Liver (tissue), 9 donors: Measurements from ENCODE around the gene CCDC121. TPM values are rescaled to one million over a fixed set of nuclear protein-coding genes. Genes with fewer than 3 reads are reported as not detected.
A peak's percentile ranks its signal among the peaks of the same experiment; 100 is the strongest.

Experiments
- DNase-seq: peaks from one replicate; pipeline ENCODE4 v3.0.0-alpha.2; 2017; ENCODE audit warnings: low spot score
- H3K27ac ChIP-seq, 2 donors: one replicate each; pipeline ENCODE4 v1.7.0; 2013; ENCODE audit warnings: inconsistent platforms in 2 of 2, low read length in 2 of 2, control low read depth in 1 of 2, low read depth in 1 of 2, mild to moderate bottlenecking in 1 of 2
- H3K27me3 ChIP-seq, 4 donors: one replicate each; pipeline versions ENCODE4 v1.6.1 to v1.7.0; 2013; ENCODE audit warnings: low read length in 3 of 4, inconsistent platforms in 1 of 4, mild to moderate bottlenecking in 1 of 4, moderate library complexity in 1 of 4; ENCODE audit not compliant: control insufficient read depth in 4 of 4, insufficient read depth in 4 of 4
- H3K36me3 ChIP-seq, 4 donors: one replicate each; pipeline versions ENCODE4 v1.6.1 to v1.7.0; 2013; ENCODE audit warnings: low read length in 3 of 4, mild to moderate bottlenecking in 3 of 4, low read depth in 1 of 4, moderate library complexity in 1 of 4; ENCODE audit not compliant: control insufficient read depth in 4 of 4, insufficient read depth in 3 of 4
- H3K4me1 ChIP-seq, 4 donors: one replicate each; pipeline versions ENCODE4 v1.6.1 to v1.7.0; 2013; ENCODE audit warnings: low read length in 3 of 4, mild to moderate bottlenecking in 3 of 4, moderate library complexity in 1 of 4; ENCODE audit not compliant: control insufficient read depth in 4 of 4, insufficient read depth in 4 of 4
- H3K4me3 ChIP-seq, 3 donors: one replicate each; pipeline versions ENCODE4 v1.6.1 to v1.7.0; 2013; ENCODE audit warnings: low read length in 3 of 3, control low read depth in 1 of 3, low read depth in 1 of 3, mild to moderate bottlenecking in 1 of 3
- H3K9ac ChIP-seq, 2 donors: one replicate each; pipeline ENCODE4 v1.7.0; 2013; ENCODE audit warnings: low read length in 2 of 2, mild to moderate bottlenecking in 2 of 2, moderate library complexity in 2 of 2, control low read depth in 1 of 2, low read depth in 1 of 2
- H3K9me3 ChIP-seq, 4 donors: one replicate each; pipeline versions ENCODE4 v1.6.1 to v1.7.0; 2013; ENCODE audit warnings: low read length in 3 of 4; ENCODE audit not compliant: control insufficient read depth in 4 of 4
- ATF3 ChIP-seq: IDR thresholded peaks from 2 replicates; pipeline ENCODE4 v1.6.1; 2016; ENCODE audit warnings: antibody characterized with exemption
- EGR1 ChIP-seq, 2 donors: IDR thresholded peaks; 2 replicates each; pipeline ENCODE4 v1.6.1; 2016 to 2018; ENCODE audit warnings: antibody characterized with exemption in 2 of 2, low read depth in 2 of 2
- FOXA1 ChIP-seq: IDR thresholded peaks from 2 replicates; pipeline ENCODE4 v1.6.1; 2016; ENCODE audit warnings: antibody characterized with exemption
- FOXA2 ChIP-seq: IDR thresholded peaks from 2 replicates; pipeline ENCODE4 v1.6.1; 2016; ENCODE audit warnings: antibody characterized with exemption
- GABPA ChIP-seq, 2 donors: IDR thresholded peaks in 1 of 2; conservative IDR thresholded peaks in 1 of 2; 2 replicates each; pipeline ENCODE4 v1.6.1; 2016; ENCODE audit warnings: antibody characterized with exemption in 2 of 2, mild to moderate bottlenecking in 1 of 2, moderate library complexity in 1 of 2
- HNF4A ChIP-seq, 2 donors: conservative IDR thresholded peaks; 2 replicates each; pipeline ENCODE4 v1.6.1; 2016; ENCODE audit warnings: antibody characterized with exemption in 2 of 2, mild to moderate bottlenecking in 2 of 2
- HNF4G ChIP-seq: IDR thresholded peaks from 2 replicates; pipeline ENCODE4 v1.6.1; 2016; ENCODE audit warnings: antibody characterized with exemption
- JUND ChIP-seq, 2 donors: IDR thresholded peaks; 2 replicates each; pipeline ENCODE4 v1.6.1; 2016; ENCODE audit warnings: antibody characterized with exemption in 2 of 2
- NR2F2 ChIP-seq: IDR thresholded peaks from 2 replicates; pipeline ENCODE4 v1.6.1; 2016; ENCODE audit warnings: antibody characterized with exemption
- RAD21 ChIP-seq, 2 donors: IDR thresholded peaks; 2 replicates each; pipeline ENCODE4 v1.6.1; 2016; ENCODE audit warnings: antibody characterized with exemption in 2 of 2, mild to moderate bottlenecking in 2 of 2
- REST ChIP-seq: IDR thresholded peaks from 2 replicates; pipeline ENCODE4 v1.6.1; 2016; ENCODE audit warnings: antibody characterized with exemption, mild to moderate bottlenecking
- RXRA ChIP-seq, 2 donors: IDR thresholded peaks; 2 replicates each; pipeline ENCODE4 v1.6.1; 2017 to 2018; ENCODE audit warnings: antibody characterized with exemption in 2 of 2, mild to moderate bottlenecking in 1 of 2
- SP1 ChIP-seq: IDR thresholded peaks from 2 replicates; pipeline ENCODE4 v1.6.1; 2018; ENCODE audit warnings: antibody characterized with exemption, mild to moderate bottlenecking
- TAF1 ChIP-seq: conservative IDR thresholded peaks from 2 replicates; pipeline ENCODE4 v1.6.1; 2016; ENCODE audit warnings: antibody characterized with exemption, mild to moderate bottlenecking
- ZBTB33 ChIP-seq: IDR thresholded peaks from 2 replicates; pipeline ENCODE4 v1.6.1; 2016; ENCODE audit warnings: antibody characterized with exemption
- WGBS: extraction: QIAGEN DNeasy Blood & Tissue Kit; methylation state at CpG from one replicate; pipeline ENCODE4 v1.1.7; 2013; 5-methylcytosine and 5-hydroxymethylcytosine counted together
- polyA plus RNA-seq, 2 donors: library from polyadenylated mRNA; stranded (reverse) in 1 of 2; unstranded in 1 of 2; fragments of 200-250 nt in 1 of 2; fragments of >200 nt in 1 of 2; fragmentation: Nextera tagmentation in 1 of 2; extraction: Ambion mirVana in 1 of 2; gene quantifications; one replicate each; pipeline versions ENCODE4 v1.2.1 to v1.2.3, GENCODE V29; 2013 to 2015
- total RNA-seq, 2 donors: library from RNA; depleted of rRNA; stranded (reverse); fragments of >200 nt; gene quantifications; one replicate each; pipeline ENCODE4 v1.2.3, GENCODE V29; 2014
- TF ChIP-seq, protein P1 (sequence below): IDR thresholded peaks from 2 replicates; pipeline ENCODE4 v1.6.1; 2016; ENCODE audit warnings: antibody characterized with exemption
- donor health status: healthy.
- donor health status: healthy.
- donor health status: healthy.
- donor health status: healthy.
- donor health status: healthy.

The CCDC121 gene
- total and polyA plus RNA-seq, 4 donors = 0.97 to 2.5 (median 1.4) TPM

GRCh38 chr2:27661371-27661770 is 32.6 kb upstream of the CCDC121 start:
- WGBS = 89% methylated on average over 1 of the region's 1 CpG
- Histone ChIP-seq H3K27me3 (no peaks in the 10 kb centered on the region), H3K9ac (no peak overlapping the region), H3K4me3 (no peak overlapping the region), H3K4me1 (peaks cover 9 to 31% (median 29%) of the 10 kb centered on the region in 4 donors), H3K9me3 (no peaks in the 10 kb centered on the region), H3K36me3 (peaks cover 14 to 31% (median 26%) of the 10 kb centered on the region in 4 donors), H3K27ac (no peak overlapping the region)
- no peak for DNase-seq
- TF ChIP-seq SP1 = no peak
- no peak for TF ChIP-seq JUND (IDR thresholded peaks at IDR 0.05)
- TF ChIP-seq NR2F2 = no peak
- TF ChIP-seq HNF4A (conservative IDR thresholded peaks at IDR 0.05) = no peak
- TF ChIP-seq ZBTB33 = no peak
- no peak for TF ChIP-seq FOXA2
- TF ChIP-seq RXRA (IDR thresholded peaks at IDR 0.05) = no peak
- TF ChIP-seq, protein P1, sequence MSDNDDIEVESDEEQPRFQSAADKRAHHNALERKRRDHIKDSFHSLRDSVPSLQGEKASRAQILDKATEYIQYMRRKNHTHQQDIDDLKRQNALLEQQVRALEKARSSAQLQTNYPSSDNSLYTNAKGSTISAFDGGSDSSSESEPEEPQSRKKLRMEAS = no peak
- TF ChIP-seq RAD21 (IDR thresholded peaks at IDR 0.05) = no peak
- TF ChIP-seq HNF4G = no peak
- TF ChIP-seq TAF1 = no peak
- TF ChIP-seq ATF3 = no peak
- TF ChIP-seq FOXA1 = no peak
- no peak for TF ChIP-seq GABPA (IDR thresholded peaks at IDR 0.05 in 1 of 2, conservative IDR thresholded peaks at IDR 0.05 in 1 of 2)
- TF ChIP-seq EGR1 (IDR thresholded peaks at IDR 0.05; ENCODE audit: low read depth in 2 of 2) = no peak

GRCh38 chr2:27655155-27655951 is 26.5 kb upstream of the CCDC121 start:
- H3K4me1 ChIP-seq = peaks cover 0 to 17% (median 9%) of the 10 kb centered on the region in 4 donors
- H3K9me3 ChIP-seq = no peaks in the 10 kb centered on the region
- no peak overlapping the region for H3K4me3 ChIP-seq
- WGBS = 78% methylated on average over 7 of the region's 7 CpGs
- no peak for TF ChIP-seq NR2F2
- peak; percentile 54 to 61 for TF ChIP-seq HNF4A (conservative IDR thresholded peaks at IDR 0.05)
- TF ChIP-seq REST = no peak
- TF ChIP-seq SP1 = no peak
- no peak for DNase-seq
- no peak overlapping the region for H3K27ac ChIP-seq
- no peak overlapping the region for H3K9ac ChIP-seq
- H3K27me3 ChIP-seq = no peaks in the 10 kb centered on the region
- H3K36me3 ChIP-seq = peaks cover 18 to 71% (median 45%) of the 10 kb centered on the region in 4 donors
